HPDE6-E6E7 (cell line): ENCODE measurements around the gene SPATS2L.

Experiments
- DNase-seq: peaks from one replicate; pipeline ENCODE4 v3.0.0; 2011; ENCODE audit warnings: missing footprints; ENCODE audit errors: extremely low spot score

Gene SPATS2L

DNA sequence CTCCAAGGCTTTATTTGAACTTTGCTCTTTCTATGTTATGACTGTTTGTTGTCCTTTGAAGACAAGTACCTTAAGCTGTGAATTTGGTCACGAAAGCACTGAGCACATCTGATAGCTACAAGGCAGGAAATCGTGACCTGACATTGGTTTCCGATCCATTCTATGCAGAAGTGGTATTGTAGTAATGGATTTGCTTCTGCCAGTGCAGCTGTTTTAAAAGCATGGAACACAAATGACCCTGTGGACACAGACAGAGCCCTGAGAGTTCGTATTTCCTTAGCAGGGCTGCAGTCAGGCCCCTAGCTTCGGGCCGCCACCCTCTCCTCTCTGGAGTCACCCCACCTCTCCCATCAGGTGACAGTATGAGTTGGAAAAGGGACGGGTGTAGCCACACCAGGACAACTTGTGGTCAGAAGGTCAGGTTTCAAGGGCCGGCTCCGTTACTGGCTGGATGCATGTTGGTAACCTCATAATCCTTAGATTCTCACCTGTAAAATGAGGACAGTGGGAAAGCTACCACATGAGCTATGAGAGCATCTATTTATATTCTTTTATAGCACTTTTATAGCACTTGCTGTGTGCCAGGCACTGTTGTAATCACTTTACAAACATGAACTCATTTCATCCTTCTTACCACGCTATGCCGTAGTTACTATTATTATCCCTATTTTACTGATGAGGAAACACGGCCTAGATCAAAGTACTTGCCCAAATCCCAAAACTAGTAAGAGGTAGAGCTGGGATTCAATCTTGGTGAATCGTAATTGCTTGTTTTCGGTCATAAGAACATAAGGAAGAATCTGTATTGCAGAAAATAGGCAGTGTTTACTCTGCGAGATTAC is 70.2 kb downstream of the SPATS2L start:
- DNase-seq = no peak

DNA sequence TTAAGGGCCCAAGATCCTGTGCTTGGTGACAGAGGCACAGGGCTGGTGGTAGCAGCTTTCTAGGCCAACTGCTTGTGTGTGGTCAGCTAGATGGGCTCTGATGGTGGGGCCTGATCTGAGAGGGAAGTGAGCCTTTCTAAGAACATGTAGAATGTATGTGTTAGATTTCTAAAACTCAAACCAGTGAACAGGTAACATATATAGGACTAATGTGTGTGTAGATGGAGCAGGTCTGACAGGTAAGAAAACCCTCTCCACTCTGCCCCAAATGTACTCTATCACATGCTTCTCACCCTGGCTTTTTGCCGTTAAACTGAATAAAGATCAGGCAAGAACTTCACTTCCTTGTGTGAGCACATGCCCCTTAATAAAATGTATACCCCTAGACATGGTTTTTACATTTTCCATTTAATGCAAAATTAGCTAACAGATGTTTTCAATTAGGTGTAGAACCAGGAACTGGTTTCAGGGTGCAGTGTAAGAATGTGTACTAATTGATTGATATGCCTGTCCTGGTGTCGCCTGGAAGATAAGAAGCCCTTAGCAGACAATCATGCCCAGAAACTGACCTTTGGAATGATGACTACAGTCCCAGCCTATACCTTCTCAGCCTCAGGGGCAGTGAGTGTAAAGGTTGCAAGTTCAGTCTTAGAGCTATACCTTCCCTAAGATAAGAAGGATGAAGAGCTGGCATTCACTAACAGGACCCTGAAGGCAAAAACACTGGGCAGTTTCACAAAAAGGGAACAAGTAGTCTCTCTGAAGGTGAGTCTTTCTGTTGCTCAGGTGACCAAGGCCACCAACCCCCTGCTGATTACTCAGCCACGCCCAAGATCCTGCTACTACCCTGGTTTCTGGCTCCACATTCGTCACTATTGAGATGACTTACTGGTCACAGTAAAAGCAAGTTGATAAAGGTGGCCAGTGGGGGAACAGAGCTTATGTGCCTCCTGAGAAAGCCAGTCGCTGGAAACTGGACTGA is 71.2 kb downstream of the SPATS2L start:
- no peak for DNase-seq

DNA sequence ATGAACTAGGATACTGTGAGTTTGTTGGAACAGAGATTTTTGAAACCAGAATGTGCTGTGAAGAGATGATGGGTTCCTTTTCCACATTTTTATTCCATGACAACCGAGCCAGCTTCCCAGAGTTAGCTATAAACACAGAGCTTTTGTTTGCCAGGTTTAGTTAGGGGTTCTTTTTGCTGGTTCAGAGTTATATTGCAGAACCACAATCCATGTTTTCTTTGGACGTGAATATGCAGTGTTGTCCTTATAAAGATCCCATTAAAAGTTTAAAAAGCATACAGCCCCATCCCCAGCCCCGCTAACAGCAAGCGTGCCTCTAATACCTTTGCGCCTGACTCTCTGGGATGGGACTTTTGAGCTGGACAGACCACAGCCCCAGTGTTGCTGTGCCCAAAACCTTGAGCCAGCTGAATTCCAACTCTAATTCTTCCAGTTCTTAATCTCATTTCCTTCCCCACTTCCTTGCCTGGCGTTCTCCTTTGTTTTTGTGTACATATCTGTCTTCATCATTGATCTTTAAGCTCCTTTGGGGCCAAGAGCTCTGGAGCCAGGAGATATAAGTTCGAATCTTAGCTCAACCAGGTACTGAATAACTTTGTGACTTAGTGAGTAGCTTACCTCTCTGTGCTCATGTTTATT is 72.3 kb downstream of the SPATS2L start:
- no peak for DNase-seq

DNA sequence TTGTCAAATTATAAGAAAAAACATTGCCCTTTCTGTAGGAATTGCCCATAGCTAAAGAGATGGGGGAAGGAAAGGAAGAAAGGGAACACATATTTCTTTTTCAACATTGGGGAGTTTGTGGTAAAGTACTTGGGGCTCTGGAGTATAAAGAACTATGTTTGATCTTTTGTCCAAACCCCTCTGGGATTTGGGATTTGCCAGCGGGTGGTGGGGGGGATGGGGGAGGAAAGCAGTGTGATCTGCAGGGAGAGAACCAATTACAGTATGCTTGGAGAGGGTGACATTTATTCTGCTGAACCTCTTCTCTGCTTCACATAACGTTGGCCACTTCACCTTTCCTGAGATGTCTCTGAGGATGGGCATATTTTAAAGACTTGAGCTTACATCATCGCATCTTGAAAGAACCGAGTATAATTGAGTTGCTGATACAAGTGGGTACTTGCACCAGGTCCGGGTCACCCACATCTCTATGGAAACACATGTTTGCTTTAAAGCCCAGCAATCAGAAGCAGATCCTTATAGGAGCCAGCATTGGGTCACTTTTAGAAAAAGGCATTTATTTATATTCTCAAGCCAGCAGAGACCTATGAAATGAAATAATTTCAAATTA is 73.1 kb downstream of the SPATS2L start:
- DNase-seq = peak; percentile 41

DNA sequence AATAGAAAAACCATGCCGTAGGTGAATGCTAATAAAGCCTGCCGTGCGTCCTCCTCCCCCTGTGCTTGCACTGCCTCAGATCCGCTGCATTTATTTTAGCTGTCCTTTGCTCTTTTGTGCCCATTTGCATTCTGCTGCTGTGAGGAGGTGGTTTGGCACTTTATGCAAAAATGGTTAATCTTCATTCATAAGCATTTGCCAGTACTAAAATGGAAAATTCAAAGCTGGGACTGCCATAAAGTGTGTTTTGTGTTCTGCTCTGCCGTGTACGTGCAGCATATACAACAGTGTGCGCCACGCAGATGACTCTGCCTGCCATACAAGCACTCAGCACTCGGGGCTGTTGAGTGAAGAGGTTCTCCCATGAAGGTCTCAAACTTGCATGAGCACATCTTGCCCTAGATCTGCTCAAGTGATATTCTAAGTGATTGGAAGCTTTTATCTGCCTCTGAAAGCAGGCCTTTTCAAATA is 73.6 kb downstream of the SPATS2L start:
- no peak for DNase-seq

DNA sequence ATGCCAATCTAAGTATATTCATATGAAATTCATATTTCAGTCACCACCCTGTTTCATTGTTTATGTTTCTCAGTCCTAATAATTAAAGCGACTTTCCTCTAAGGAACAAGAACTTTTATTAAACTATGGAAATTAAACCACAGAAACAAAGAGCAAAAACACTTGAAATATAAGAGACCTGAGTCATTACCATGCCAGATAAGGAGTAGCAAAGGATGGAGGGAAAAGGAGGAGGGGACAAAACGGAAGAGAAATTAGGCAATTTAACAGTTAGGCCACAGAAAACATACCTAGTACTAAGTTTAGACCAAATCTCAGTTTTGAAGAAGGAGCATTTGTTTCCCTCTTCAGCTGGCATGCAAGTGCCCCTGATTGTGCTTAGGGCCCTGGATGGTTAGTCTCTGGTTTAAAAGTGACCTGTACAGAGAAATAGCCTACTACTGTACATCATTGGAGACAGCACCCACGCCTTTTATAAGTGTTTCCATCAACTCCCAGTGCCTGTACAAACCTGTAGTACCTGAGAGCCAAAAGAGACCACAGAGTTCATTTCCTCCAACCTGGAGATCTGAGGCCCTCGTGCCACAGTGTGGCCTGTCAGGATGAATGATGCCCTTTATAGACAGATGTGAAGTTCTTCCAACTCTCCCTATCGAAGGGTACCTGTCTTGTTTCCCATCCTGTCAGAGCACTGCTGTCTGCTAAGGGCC is 74.5 kb downstream of the SPATS2L start:
- peak; percentile 46 for DNase-seq

DNA sequence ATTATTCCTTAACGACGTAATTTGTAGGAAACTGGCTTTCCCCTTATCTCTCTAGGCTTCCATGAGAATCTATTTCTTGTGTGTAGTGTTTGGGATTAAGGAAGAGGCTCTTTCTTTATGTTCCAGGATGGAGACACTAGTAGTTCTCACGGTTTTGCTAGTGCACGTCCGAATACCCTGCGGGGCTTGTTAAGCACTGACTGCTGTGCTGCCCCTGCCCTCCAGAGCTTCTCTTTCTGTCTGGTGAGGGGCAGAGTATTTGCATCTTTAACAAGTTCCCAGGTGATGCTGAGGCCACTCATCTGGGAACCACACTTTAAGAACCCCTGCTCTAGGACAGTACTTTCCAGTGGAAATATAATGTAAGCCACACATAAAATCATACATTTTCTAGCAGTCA is 76.4 kb downstream of the SPATS2L start:
- no peak for DNase-seq

DNA sequence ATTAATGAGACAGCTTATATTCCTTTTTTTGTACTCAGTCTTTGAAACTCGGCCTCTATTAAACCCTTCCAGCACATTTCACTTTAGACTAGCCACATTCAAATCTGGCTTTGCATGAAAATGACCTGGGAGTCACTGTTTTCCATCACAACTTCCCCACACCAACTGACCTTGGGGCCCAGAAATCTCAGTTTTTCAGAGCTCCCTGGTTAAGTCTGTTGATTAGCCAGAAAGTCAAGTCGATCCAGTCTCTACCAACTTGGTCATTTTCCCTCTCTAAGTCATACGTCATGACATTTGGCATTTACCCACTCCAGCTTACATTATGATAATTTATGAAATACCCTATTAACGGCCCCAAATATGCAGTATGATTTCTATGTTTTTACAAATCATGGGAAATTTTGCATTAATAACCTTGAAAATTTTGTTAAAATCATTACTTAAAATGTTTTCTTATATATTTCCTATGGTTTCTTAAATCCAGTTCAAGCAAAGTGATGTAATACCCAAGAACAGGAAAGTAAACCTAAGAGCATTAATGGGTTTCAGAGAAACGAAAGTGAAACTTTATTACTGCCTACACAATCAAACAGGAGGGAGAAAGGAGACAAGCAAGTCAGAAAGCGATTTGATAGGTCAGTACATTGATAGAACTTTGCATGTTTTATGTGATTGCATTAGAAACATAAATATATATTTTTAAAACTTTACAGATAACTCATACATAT is 77.1 kb downstream of the SPATS2L start:
- DNase-seq = peak; percentile 54

DNA sequence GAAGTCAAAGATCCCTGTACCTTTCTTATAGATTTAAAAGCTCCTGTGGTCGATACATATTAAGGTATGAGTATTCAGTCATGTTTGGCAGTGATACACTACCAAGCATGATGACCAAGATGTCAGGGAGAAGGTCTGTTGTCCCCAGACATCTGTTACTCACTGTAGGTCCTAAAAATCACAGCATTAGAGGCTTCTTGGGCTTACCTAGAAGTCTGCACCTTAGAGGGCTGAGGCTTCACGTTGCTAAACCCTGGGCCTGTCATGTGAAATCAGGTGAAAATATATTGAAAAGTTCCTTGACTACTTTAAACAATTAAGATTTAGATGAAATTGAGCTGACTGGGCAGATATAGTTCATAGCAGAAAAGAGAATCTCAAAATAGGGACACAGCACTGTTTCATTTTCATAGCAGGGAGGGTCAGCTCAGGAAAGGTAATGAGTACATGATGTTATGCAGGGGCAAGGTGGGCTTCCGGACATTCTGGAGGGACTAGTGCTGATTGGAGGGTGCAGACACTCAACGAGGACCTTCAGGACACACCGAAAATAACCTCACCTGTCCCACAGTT is 78.7 kb downstream of the SPATS2L start:
- no peak for DNase-seq

DNA sequence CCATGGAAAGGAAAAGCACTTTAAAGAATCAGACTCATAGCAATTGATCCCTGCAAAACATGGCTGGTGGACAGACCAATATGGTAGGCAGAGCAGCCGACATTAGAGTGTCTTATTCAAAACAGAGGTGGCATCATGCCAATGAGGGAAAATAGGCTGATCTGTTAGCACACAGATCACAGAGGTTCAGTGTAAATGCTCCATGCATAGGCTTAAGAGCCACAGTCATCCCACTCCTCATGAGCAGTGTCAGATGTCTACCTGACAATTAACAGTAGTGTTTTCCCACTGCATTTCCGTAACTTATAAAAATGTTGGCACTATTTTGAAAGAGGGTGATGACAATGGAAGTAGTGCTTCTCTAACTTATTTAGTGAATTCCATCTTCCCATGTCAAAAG is 86.7 kb downstream of the SPATS2L start:
- DNase-seq = no peak

DNA sequence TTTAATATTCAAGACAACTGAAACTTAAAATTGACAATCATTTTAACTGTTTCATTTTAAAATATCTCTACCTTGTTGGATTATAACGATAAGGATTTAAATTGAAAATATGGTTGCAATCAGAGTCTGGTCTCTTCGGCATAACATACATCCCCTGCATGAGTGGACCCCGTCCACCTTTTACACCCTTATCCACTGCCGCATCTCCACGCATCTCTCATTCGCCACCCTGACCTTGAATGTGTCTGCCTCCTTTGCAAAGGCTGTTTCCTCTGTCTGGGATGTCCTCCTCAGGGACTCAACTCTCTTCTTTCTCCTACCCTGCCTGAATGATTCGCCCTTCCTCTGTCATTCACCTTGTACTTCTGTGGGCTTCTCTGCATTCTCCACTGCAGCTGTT is 87.6 kb downstream of the SPATS2L start:
- no peak for DNase-seq

DNA sequence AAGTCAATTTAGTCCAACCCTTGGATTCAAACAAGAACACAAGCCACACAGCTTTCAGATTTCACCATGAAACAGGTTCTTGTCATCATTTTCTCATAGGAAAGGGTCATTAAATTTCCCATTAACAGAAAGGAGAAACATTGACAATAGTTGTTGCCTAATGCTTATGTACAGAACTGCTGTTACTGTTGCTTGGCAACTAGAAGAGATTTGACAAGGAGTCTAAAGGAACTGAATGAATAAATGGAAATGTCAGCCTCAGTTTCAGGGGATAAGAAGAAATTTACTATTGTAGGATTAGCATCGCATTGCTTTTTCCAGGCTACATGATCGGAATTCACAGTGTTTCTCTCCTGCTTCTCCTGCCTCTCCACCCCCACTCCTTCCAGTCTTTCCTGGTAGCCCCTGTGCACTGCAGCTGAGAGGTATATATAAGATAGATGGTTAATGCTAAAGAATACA is 90.3 kb downstream of the SPATS2L start:
- no peak for DNase-seq

DNA sequence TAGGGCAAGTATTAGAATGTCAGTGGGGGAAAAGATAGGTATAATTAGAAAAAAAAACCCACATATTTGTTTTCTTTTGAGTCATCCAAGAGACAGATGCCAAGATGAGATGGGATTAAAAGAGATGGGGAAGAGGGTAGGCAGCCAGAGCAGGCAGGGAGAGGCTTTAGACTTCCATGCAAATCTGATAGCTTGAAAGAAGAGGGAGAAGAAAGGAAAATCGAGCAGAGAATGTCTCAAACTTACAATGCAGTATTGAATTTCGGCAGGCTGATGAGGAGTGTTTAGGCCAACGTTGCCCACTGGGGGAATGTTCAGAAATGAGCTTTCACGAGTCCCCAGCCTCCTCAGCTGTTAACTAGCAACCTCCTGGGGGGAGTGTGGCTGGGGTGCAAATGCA is 91.3 kb downstream of the SPATS2L start:
- no peak for DNase-seq

DNA sequence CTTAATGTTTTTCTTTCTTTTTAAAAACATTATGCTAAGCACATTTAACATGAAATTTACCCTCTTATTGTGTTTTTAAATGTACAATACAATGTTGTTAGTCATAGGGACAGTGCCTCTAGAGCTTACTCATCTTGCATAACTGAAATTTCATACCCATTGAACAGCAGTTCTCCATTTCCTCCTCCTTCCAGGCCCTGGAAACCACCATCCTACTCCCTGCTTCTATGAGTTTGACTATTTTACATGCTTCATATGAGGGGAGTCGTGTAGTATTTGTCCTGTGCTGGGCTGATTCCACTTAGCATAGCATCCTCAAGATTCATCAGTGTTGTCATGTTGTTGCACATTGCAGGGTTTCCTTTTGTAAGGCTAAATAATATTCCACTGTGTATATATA is 92.6 kb downstream of the SPATS2L start:
- DNase-seq = no peak

DNA sequence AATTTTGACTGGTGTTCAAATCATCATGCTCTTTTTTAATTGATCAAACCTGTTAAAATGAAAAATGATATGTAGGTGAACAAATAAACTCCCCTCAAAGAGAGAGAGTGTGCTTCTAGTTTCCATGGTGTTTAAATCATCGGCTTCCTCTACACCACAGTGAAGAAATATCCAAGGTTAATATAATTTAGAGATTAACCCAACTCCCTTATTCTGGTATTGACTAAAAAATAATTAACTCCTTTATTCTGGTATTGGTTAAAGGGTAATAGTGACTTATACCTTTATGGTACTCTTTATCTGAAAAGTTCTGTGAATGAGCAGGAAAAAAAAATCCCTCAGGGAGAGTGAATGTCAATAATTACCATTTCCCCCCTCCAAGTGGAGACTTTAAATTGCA is 93.1 kb downstream of the SPATS2L start:
- DNase-seq = no peak

DNA sequence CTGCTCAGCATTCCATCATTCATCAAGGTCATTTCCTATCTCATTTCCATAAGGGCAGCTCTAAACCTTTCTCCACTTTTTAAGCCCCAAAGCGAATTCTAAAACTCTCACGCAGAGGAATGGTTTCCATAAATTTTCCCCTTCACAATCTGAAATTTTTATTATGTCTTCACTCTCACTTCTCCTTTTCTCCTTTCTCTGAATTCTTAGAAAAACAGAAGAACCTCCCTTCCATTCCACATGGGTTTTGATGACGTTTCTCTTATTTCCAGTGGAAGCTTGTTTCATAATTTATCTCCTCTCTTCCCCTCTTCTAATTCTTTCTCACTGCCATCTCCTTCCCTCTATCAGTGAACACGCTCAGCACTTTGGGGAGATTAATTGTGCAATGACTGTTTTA is 97.3 kb downstream of the SPATS2L start:
- no peak for DNase-seq

DNA sequence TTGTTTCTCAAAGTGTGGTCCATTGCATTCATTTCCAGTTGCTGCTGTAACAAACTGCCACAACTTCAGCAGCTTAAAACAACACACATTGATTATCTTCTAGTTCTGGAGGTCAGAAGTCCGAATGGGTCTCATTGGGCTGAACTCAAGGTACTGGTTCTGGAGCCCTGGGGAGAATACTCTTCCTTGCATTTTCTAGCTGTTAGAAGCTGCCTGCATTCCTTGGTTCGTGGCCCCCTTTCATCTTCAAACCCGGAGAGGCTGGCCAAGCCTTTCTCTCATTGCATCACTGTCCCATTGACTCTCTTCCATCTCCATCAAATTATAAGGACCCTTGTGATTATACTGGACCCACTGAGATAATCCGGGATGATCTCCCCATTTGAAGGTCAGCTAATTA is 98.1 kb downstream of the SPATS2L start:
- no peak for DNase-seq

DNA sequence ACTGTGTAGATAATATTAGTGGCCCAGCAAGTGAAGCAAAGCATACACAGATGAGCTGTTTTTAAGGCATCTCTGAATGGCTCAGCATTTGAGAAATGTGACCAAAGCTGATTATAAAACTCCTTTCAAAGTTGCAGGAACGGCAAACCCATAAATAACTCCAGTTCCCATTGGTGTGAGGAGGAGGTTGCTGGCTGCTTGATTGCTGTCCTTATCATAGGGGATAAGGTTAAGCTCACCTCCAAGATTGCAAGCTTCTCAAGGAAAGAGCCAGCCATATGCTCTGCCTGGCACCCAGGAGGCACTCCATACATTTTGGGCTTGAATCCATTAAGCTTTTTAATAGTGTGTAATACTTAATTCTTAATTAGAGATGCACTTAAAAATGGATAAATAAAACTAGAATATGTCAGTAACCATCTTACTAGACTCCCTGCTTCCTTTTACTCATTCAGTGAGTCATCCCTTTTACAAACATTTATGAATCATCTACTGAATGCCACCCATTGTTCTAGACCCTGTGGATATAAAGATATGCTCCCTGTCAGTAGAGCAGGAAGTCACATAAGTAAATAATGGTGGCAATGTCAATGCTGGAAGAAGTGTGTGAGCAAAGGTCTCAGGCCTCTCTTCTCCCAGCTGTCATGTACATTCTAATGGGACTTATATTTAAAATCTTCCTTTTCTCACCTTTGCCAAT is 99.3 kb downstream of the SPATS2L start:
- peak; percentile 77 for DNase-seq

DNA sequence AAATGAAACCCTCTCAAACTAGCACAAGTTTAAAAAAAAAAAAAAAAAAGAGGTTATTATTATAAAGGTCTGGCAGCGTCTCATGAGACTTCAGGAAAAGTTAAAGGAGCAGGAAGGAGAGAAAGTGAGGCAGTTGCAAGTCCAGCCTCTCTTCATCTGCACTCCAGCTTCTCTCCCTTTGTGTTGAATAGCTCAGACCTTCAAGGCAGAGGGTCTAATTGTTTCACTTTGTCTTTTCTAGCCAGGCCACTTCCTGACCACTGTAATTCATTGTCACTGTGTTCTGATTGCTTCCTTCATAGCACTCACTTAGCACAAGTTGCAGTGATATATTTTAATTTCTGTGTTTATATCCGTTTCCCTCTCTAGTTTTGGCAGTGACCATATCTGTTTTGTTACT is 99.9 kb downstream of the SPATS2L start:
- DNase-seq = no peak
